ENCODE measurements around the gene SLC26A1.

SLC26A1 gene

DNA sequence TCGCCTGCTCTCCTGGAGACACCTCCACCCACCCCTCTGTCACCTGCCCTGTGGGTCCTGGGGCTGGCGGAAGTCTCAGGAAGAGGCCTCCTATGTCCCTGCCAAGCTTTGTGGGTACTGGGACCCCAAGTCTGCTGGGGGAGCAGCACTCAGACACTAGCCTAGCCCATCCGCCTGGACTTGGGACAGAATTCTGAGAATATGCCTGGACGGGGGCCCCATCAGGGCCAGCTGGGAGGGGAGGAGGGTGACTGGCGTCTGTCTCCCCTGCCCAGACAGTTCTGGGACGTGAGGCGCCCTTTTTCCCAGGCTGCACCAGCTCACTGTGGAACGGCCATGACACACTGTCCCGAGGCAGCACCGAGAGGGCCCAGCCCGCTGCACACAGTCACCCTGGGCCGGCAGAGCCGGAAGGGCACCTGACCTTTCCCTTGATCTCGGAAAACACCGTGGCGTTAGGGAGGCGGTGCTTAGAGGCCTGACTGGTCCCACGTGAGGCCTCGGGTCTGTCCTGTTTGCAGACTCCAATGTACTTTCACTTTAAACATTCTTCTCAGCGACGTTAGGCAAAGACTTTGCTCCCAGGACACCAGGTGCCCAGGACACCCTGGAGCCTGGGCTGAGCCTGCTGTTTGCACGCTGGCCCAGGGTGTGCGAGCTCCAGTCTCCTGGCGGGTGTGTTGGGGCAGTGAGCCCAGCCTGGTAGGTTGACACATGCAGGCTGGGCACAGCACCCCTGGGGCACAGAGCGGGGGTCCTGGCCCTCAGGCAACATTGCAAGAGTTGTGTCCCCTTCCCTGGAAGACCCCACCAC, 700 bp downstream of the SLC26A1 start:
- TF ChIP-seq, protein P1, sequence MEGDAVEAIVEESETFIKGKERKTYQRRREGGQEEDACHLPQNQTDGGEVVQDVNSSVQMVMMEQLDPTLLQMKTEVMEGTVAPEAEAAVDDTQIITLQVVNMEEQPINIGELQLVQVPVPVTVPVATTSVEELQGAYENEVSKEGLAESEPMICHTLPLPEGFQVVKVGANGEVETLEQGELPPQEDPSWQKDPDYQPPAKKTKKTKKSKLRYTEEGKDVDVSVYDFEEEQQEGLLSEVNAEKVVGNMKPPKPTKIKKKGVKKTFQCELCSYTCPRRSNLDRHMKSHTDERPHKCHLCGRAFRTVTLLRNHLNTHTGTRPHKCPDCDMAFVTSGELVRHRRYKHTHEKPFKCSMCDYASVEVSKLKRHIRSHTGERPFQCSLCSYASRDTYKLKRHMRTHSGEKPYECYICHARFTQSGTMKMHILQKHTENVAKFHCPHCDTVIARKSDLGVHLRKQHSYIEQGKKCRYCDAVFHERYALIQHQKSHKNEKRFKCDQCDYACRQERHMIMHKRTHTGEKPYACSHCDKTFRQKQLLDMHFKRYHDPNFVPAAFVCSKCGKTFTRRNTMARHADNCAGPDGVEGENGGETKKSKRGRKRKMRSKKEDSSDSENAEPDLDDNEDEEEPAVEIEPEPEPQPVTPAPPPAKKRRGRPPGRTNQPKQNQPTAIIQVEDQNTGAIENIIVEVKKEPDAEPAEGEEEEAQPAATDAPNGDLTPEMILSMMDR (conservative IDR thresholded peaks at IDR 0.05), result no peak
- TF ChIP-seq ZFX (IDR thresholded peaks at IDR 0.05), result 0 out of 2 replicates have a peak, but pooled peaks have one; percentile 10
- H3K27ac ChIP-seq, result peak overlapping the region; percentile 99

- H3K27ac ChIP-seq, result peak overlapping the region; percentile 99
- TF ChIP-seq ZFX (IDR thresholded peaks at IDR 0.05), result no peak
- TF ChIP-seq, protein P1 (conservative IDR thresholded peaks at IDR 0.05), result no peak
Observed at GRCh38 chr4:991451-992296, 1.5 kb downstream of the SLC26A1 start.

DNA sequence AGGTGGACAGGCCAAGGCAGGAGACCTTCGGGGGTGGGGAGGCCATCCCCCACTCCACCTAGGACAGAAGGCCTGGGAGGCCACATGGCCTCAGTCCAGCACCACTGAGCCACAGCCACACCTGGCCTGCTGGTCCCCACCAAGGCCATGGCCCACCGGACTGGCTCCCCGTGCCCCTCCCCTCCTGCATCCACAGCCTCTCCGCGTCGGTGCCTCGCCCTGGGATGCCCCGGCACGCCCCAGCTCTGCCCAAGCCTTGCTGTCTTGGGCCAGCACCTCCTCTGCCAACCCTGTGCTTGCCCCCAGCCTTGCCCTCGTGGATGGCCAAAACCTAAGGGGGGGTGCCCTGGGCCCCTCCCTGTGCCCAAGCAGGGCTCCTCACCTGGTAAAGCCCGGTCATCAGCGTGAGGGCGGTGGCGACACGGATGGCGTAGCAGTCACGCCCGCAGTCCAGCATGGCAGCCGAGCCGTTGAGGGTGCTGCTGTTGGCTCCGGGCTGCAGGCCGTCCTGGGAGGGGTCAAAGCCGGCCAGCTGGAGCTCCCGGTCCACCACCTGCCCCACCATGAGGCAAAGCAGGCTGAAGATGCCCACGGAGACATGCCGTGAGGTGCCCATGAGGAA, 2.3 kb downstream of the SLC26A1 start:
- H3K27ac ChIP-seq, result peak overlapping the region; percentile 99
- TF ChIP-seq ZFX (IDR thresholded peaks at IDR 0.05), result no peak
- TF ChIP-seq, protein P1 (conservative IDR thresholded peaks at IDR 0.05), result no peak

GRCh38 chr4:989722-990471, 3.3 kb downstream of the SLC26A1 start:
- TF ChIP-seq, protein P1 (conservative IDR thresholded peaks at IDR 0.05), result no peak
- TF ChIP-seq ZFX (IDR thresholded peaks at IDR 0.05), result no peak
- no peak overlapping the region for H3K27ac ChIP-seq

- H3K27ac ChIP-seq, result no peak overlapping the region; the same call in 1 of the 2 replicates
- TF ChIP-seq ZFX (IDR thresholded peaks at IDR 0.05), result no peak
- TF ChIP-seq, protein P1 (conservative IDR thresholded peaks at IDR 0.05), result no peak
Observed at GRCh38 chr4:988726-989721, 4.2 kb downstream of the SLC26A1 start.

Measured in C4-2B (cell line).